Measurements from ENCODE around the gene FTO. TPM values are rescaled to one million over a fixed set of nuclear protein-coding genes. Genes with fewer than 3 reads are reported as not detected.

FTO gene
- total RNA-seq, 1 donor from 2014 or later, result 50.2 TPM

GRCh38 chr16:53948326-53948725 is 244.4 kb downstream of the FTO start:
- H3K27me3 ChIP-seq, result no peaks in the 10 kb centered on the region
- H3K4me1 ChIP-seq, result no peaks in the 10 kb centered on the region
- no peaks in the 10 kb centered on the region for H3K36me3 ChIP-seq
- no peak overlapping the region for H3K4me3 ChIP-seq
- no peak for DNase-seq (ENCODE audit: low spot score in 2 of 2)
- no peak overlapping the region for H3K27ac ChIP-seq
- intact Hi-C loops (cut with DNase I), result no loop called here
- no peaks in the 10 kb centered on the region for H3K9me3 ChIP-seq
- no peak for TF ChIP-seq CTCF (IDR thresholded peaks at IDR 0.05)

GRCh38 chr16:53948734-53949430 is 244.9 kb downstream of the FTO start:
- Histone ChIP-seq H3K36me3 (no peaks in the 10 kb centered on the region), H3K27me3 (no peaks in the 10 kb centered on the region), H3K27ac (no peak overlapping the region), H3K4me3 (no peak overlapping the region), H3K9me3 (no peaks in the 10 kb centered on the region), H3K4me1 (no peaks in the 10 kb centered on the region)
- no peak for TF ChIP-seq CTCF (IDR thresholded peaks at IDR 0.05)
- intact Hi-C loops (cut with DNase I), result no loop called here
- DNase-seq (ENCODE audit: low spot score in 2 of 2), result no peak

- Histone ChIP-seq H3K36me3 (no peaks in the 10 kb centered on the region), H3K27me3 (no peaks in the 10 kb centered on the region), H3K9me3 (no peaks in the 10 kb centered on the region), H3K4me1 (no peaks in the 10 kb centered on the region), H3K4me3 (no peak overlapping the region), H3K27ac (no peak overlapping the region)
- no peak for TF ChIP-seq CTCF (IDR thresholded peaks at IDR 0.05)
- no peak for DNase-seq (ENCODE audit: low spot score in 2 of 2)
- intact Hi-C loops (cut with DNase I), result no loop called here
Measured at GRCh38 chr16:53949715-53950410, 245.9 kb downstream of the FTO start.

GRCh38 chr16:53950677-53951076 is 246.7 kb downstream of the FTO start:
- no peak for TF ChIP-seq CTCF (IDR thresholded peaks at IDR 0.05)
- intact Hi-C loops (cut with DNase I), result no loop called here

GRCh38 chr16:53952215-53953208 is 248.6 kb downstream of the FTO start:
- Histone ChIP-seq H3K36me3 (no peaks in the 10 kb centered on the region), H3K4me3 (no peak overlapping the region), H3K27me3 (no peaks in the 10 kb centered on the region), H3K4me1 (no peaks in the 10 kb centered on the region), H3K9me3 (no peaks in the 10 kb centered on the region), H3K27ac (no peak overlapping the region)
- no peak for TF ChIP-seq CTCF (IDR thresholded peaks at IDR 0.05)
- intact Hi-C loops (cut with DNase I), result no loop called here
- no peak for DNase-seq (ENCODE audit: low spot score in 2 of 2)

More at GRCh38 chr16:53950677-53951076, 246.7 kb downstream of the FTO start:
- Histone ChIP-seq H3K27ac (no peak overlapping the region), H3K4me3 (no peak overlapping the region), H3K9me3 (no peaks in the 10 kb centered on the region), H3K27me3 (no peaks in the 10 kb centered on the region), H3K4me1 (no peaks in the 10 kb centered on the region), H3K36me3 (no peaks in the 10 kb centered on the region)
- no peak for DNase-seq (ENCODE audit: low spot score in 2 of 2)
